GM10248 (cell line): ENCODE data around the gene IL27RA.
"Not testable (repeated sequence)": the region's sequence is repeated elsewhere in the genome, so short reads cannot be mapped to it uniquely, and the experiment has no call there.

ENCODE experiments used
- CTCF ChIA-PET: fragments of 300-600 bp; sonication (Branson Sonifier 250); formaldehyde crosslinking; extraction: SDS; loops from one replicate; lab custom pipeline; 2021; ENCODE audit warnings: antibody characterized with exemption; lab: Yijun Ruan, JAX
- POLR2A ChIA-PET: fragments of 350-650 bp; sonication (Branson Sonifier 250); formaldehyde crosslinking; extraction: SDS; loops from one replicate; lab custom pipeline; 2020; ENCODE audit warnings: antibody characterized with exemption; lab: Yijun Ruan, JAX
- DNase-seq: peaks from one replicate; pipeline ENCODE4 v3.0.0; 2012; ENCODE audit errors: extremely low spot score
- CTCF ChIP-seq: IDR thresholded peaks from 2 replicates; pipeline ENCODE4 v1.5.1; 2012; ENCODE audit warnings: mild to moderate bottlenecking, low read depth; ENCODE audit errors: extremely low read depth, missing control alignments, control extremely low read depth

IL27RA gene

GRCh38 chr19:14015524-14016035, 16.0 kb upstream of the IL27RA start:
- peak; percentile 70 for DNase-seq
- no peak for TF ChIP-seq CTCF
- CTCF ChIA-PET = interaction anchor here (2.3 kb wide), 1 partner anchor 44 kb away, joined by 5 read pairs; no protein-coding TSS in a partner anchor
- POLR2A ChIA-PET = no interaction called here

GRCh38 chr19:14019100-14019499, 12.5 kb upstream of the IL27RA start:
- CTCF ChIA-PET = interaction anchor here (0.7 to 6.0 kb wide), 7 partner anchors 10 to 57 kb away, joined by 3 to 25 read pairs (median 3); partner anchors contain the start of genes IL27RA and MISP3
- POLR2A ChIA-PET = interaction anchor here (0.7 to 1.9 kb wide), 3 partner anchors 13 to 50 kb away, joined by 3 to 6 read pairs (median 3); partner anchors contain the start of gene RFX1
- no peak for TF ChIP-seq CTCF
- no peak for DNase-seq

- ChIA-PET POLR2A (interaction anchor here (0.7 to 0.8 kb wide), 2 partner anchors 38 to 50 kb away, joined by 3 read pairs; no protein-coding TSS in a partner anchor), CTCF (interaction anchor here (1.5 to 6.0 kb wide), 3 partner anchors 9 to 56 kb away, joined by 5 to 25 read pairs (median 7); partner anchors contain the start of gene IL27RA)
- DNase-seq = not testable (repeated sequence)
Measured at GRCh38 chr19:14019739-14020138, 11.8 kb upstream of the IL27RA start.

GRCh38 chr19:14021474-14021873, 10.1 kb upstream of the IL27RA start:
- DNase-seq = no peak
- POLR2A ChIA-PET = interaction anchor here (0.6 kb wide), 1 partner anchor 102 kb away, joined by 3 read pairs; no protein-coding TSS in a partner anchor
- TF ChIP-seq CTCF = no peak
- CTCF ChIA-PET = interaction anchor here (0.9 to 6.0 kb wide), 7 partner anchors 10 to 119 kb away, joined by 3 to 25 read pairs (median 7); partner anchors contain the start of genes IL27RA, MISP3 and RFX1

- TF ChIP-seq CTCF = no peak
- POLR2A ChIA-PET = no interaction called here
- no peak for DNase-seq
- CTCF ChIA-PET = interaction anchor here (0.8 to 6.0 kb wide), 9 partner anchors 9 to 120 kb away, joined by 3 to 25 read pairs (median 6); partner anchors contain the start of genes IL27RA and MISP3
Measured at GRCh38 chr19:14022469-14022868, 9.1 kb upstream of the IL27RA start.

- peak; percentile 32 for TF ChIP-seq CTCF
- no peak for DNase-seq
- ChIA-PET CTCF (interaction anchor here (0.8 to 6.0 kb wide), 5 partner anchors 8 to 121 kb away, joined by 3 to 25 read pairs (median 3); partner anchors contain the start of gene IL27RA), POLR2A (no interaction called here)
Measured at GRCh38 chr19:14023404-14024235, 7.9 kb upstream of the IL27RA start.

- DNase-seq, POLR2A ChIA-PET: not testable (repeated sequence)
- CTCF ChIA-PET = interaction anchor here (1.1 to 1.5 kb wide), 3 partner anchors 16 to 146 kb away, joined by 3 to 5 read pairs (median 4); no protein-coding TSS in a partner anchor
Measured at GRCh38 chr19:14026652-14027192, 4.8 kb upstream of the IL27RA start.
